Gastrocnemius medialis (tissue), 4 donors: ENCODE measurements around the gene HTRA3. TPM values are rescaled to one million over a fixed set of nuclear protein-coding genes. Genes with fewer than 3 reads are reported as not detected.

ENCODE experiments used
- ATAC-seq, 2 donors: fragments of 150-250 bp; one replicate each; pipeline ENCODE4 v1.9.1; 2016
- DNase-seq, 2 donors: peaks; one replicate each; pipeline ENCODE4 v3.0.0-alpha.2; 2019
- H3K27ac ChIP-seq, 4 donors: fragments of 200-600 bp; sonication (generic); 1 replicate in 1 of 4; 2 replicates in 3 of 4; pipeline ENCODE4 v1.5.1; 2016 to 2018; ENCODE audit warnings: mild to moderate bottlenecking in 2 of 4, moderate library complexity in 1 of 4
- H3K27me3 ChIP-seq, 3 donors: fragments of 200-600 bp; sonication (generic) in 2 of 3; 1 replicate in 1 of 3; 2 replicates in 2 of 3; pipeline versions ENCODE4 v1.5.1 to v1.6.0; 2016 to 2019; ENCODE audit warnings: mild to moderate bottlenecking in 1 of 3, moderate library complexity in 1 of 3
- H3K36me3 ChIP-seq, 2 donors: fragments of 200-600 bp; sonication (generic) in 1 of 2; one replicate each; pipeline ENCODE4 v1.5.1; 2017 to 2018
- H3K4me1 ChIP-seq, 2 donors: fragments of 200-600 bp; sonication (generic) in 1 of 2; one replicate each; pipeline ENCODE4 v1.5.1; 2016 to 2017; ENCODE audit warnings: mild to moderate bottlenecking in 2 of 2
- H3K4me3 ChIP-seq, 4 donors: fragments of 200-600 bp; sonication (generic) in 3 of 4; 1 replicate in 1 of 4; 2 replicates in 3 of 4; pipeline ENCODE4 v1.5.1; 2016 to 2019; ENCODE audit warnings: mild to moderate bottlenecking in 2 of 4
- H3K9me3 ChIP-seq, 3 donors: fragments of 200-600 bp; sonication (generic) in 2 of 3; 1 replicate in 1 of 3; 2 replicates in 2 of 3; pipeline ENCODE4 v1.5.1; 2016 to 2019
- CTCF ChIP-seq, 5 experiments: fragments of 450-650 bp in 3 of 5; fragments of 200-600 bp in 2 of 5; sonication (generic) in 2 of 5; IDR thresholded peaks in 4 of 5; conservative IDR thresholded peaks in 1 of 5; 1 replicate in 4 of 5; 2 replicates in 1 of 5; pipeline ENCODE4 v1.5.1; 2016 to 2019; ENCODE audit warnings: antibody characterized with exemption in 5 of 5, mild to moderate bottlenecking in 3 of 5, moderate library complexity in 3 of 5
- POLR2A ChIP-seq, 2 donors: fragments of 450-650 bp; IDR thresholded peaks; one replicate each; pipeline ENCODE4 v1.6.1; 2017; ENCODE audit warnings: antibody characterized with exemption in 2 of 2, mild to moderate bottlenecking in 2 of 2, moderate library complexity in 2 of 2
- in situ Hi-C, 4 donors: fragments of 200-750 bp; cut with MboI; loops; one replicate each; pipeline versions ENCODE4 v1.15.0 to v1.8.0; 2017; ENCODE audit warnings: low sequenced_read_pairs in 4 of 4
- intact Hi-C: fragments of 100-400 bp; cut with DNase I; formaldehyde crosslinking; loops from one replicate; pipeline ENCODE4 v1.15.1; 2023; ENCODE audit warnings: low total_unique reads
- total RNA-seq, 4 donors: library from RNA; depleted of rRNA; stranded (reverse); fragments of >200 nt; gene quantifications; one replicate each; pipeline versions ENCODE4 v1.1.0 to v1.2.3, GENCODE V29; 2016

The HTRA3 gene
- total RNA-seq, 4 donors from 2014 or later, result 8.4 to 22.2 (median 16.0) TPM

GRCh38 chr4:8270418-8270771, 841 bp downstream of the HTRA3 start:
- peak overlapping the region; percentile 10 to 48 (median 24) for H3K27ac ChIP-seq
- ATAC-seq, result no peak
- in situ Hi-C loops, result no loop called here

GRCh38 chr4:8270912-8271815, 1.6 kb downstream of the HTRA3 start:
- H3K4me3 ChIP-seq, result peak overlapping the region in 3 of 4 donors; percentile 39 to 51 (median 49)
- DNase-seq (no peak), ATAC-seq (no peak)
- in situ Hi-C loops, result no loop called here
- H3K4me1 ChIP-seq, result peaks cover 18 to 31% of the 10 kb centered on the region in 2 donors
- intact Hi-C loops, result no loop called here
- H3K27me3 ChIP-seq, result no peaks in the 10 kb centered on the region
- H3K27ac ChIP-seq, result peak overlapping the region in 3 of 4 donors; percentile 10 to 32 (median 16)
- TF ChIP-seq CTCF (IDR thresholded peaks at IDR 0.05 in 4 of 5, conservative IDR thresholded peaks at IDR 0.05 in 1 of 5), result no peak
- TF ChIP-seq POLR2A (IDR thresholded peaks at IDR 0.05), result no peak
- no peaks in the 10 kb centered on the region for H3K36me3 ChIP-seq
- no peaks in the 10 kb centered on the region for H3K9me3 ChIP-seq

More at GRCh38 chr4:8270418-8270771, 841 bp downstream of the HTRA3 start:
- peaks cover 10 to 24% of the 10 kb centered on the region in 2 donors for H3K4me1 ChIP-seq
- no peaks in the 10 kb centered on the region for H3K9me3 ChIP-seq
- intact Hi-C loops, result no loop called here
- no peaks in the 10 kb centered on the region for H3K27me3 ChIP-seq
- no peak for DNase-seq
- H3K4me3 ChIP-seq, result peak overlapping the region; percentile 39 to 55 (median 50)
- H3K36me3 ChIP-seq, result no peaks in the 10 kb centered on the region
- TF ChIP-seq POLR2A (IDR thresholded peaks at IDR 0.05) (no peak), CTCF (IDR thresholded peaks at IDR 0.05 in 4 of 5, conservative IDR thresholded peaks at IDR 0.05 in 1 of 5) (no peak)

- intact Hi-C loops, result no loop called here
- H3K36me3 ChIP-seq, result no peaks in the 10 kb centered on the region
- peak overlapping the region in 2 of 4 donors; percentile 13 to 32 for H3K27ac ChIP-seq
- TF ChIP-seq CTCF (IDR thresholded peaks at IDR 0.05 in 4 of 5, conservative IDR thresholded peaks at IDR 0.05 in 1 of 5) (no peak), POLR2A (IDR thresholded peaks at IDR 0.05) (no peak)
- no peaks in the 10 kb centered on the region for H3K9me3 ChIP-seq
- DNase-seq (no peak), ATAC-seq (no peak)
- in situ Hi-C loops, result no loop called here
- peaks cover 25 to 38% of the 10 kb centered on the region in 2 donors for H3K4me1 ChIP-seq
- H3K27me3 ChIP-seq, result no peaks in the 10 kb centered on the region
- H3K4me3 ChIP-seq, result peak overlapping the region in 2 of 4 donors; percentile 39 to 49
Observed at GRCh38 chr4:8271821-8272220, 2.3 kb downstream of the HTRA3 start.

GRCh38 chr4:8272472-8273428, 3.2 kb downstream of the HTRA3 start:
- TF ChIP-seq CTCF (IDR thresholded peaks at IDR 0.05 in 4 of 5, conservative IDR thresholded peaks at IDR 0.05 in 1 of 5), result no peak
- TF ChIP-seq POLR2A (IDR thresholded peaks at IDR 0.05), result no peak
- peaks cover 29 to 43% of the 10 kb centered on the region in 2 donors for H3K4me1 ChIP-seq
- no peaks in the 10 kb centered on the region for H3K9me3 ChIP-seq
- in situ Hi-C loops (no loop called here), intact Hi-C loops (no loop called here)
- peak overlapping the region; percentile 9 to 39 (median 26) for H3K27ac ChIP-seq
- DNase-seq (no peak), ATAC-seq (no peak)
- peak overlapping the region in 2 of 4 donors; percentile 25 to 49 for H3K4me3 ChIP-seq
- H3K36me3 ChIP-seq, result no peaks in the 10 kb centered on the region
- H3K27me3 ChIP-seq, result no peaks in the 10 kb centered on the region
